ENCODE results near the gene CCDC201. TPM values are rescaled to one million over a fixed set of nuclear protein-coding genes. Genes with fewer than 3 reads are reported as not detected.
"Not testable (repeated sequence)": the region's sequence is repeated elsewhere in the genome, so short reads cannot be mapped to it uniquely, and the experiment has no call there.

The CCDC201 gene
- total and polyA plus RNA-seq, 8 donors, result 0.04 TPM; not detected in 7

- H3K27ac ChIP-seq, result no peak overlapping the region
- H3K36me3 ChIP-seq, result no peaks in the 10 kb centered on the region
- H3K4me1 ChIP-seq, result no peaks in the 10 kb centered on the region
- peak; percentile 29 for ATAC-seq
- no peaks in the 10 kb centered on the region for H3K27me3 ChIP-seq
- no peak for DNase-seq
- intact Hi-C loops (cut with DNase I), result no loop called here
- no peaks in the 10 kb centered on the region for H3K9me3 ChIP-seq
- H3K4me3 ChIP-seq, result no peak overlapping the region
- TF ChIP-seq CTCF (IDR thresholded peaks at IDR 0.05), result no peak
Observed at GRCh38 chr7:45872116-45873034, 507 bp downstream of the CCDC201 start.

- H3K9me3 ChIP-seq, result no peaks in the 10 kb centered on the region
- no peak overlapping the region for H3K27ac ChIP-seq
- intact Hi-C loops (cut with DNase I), result no loop called here
- H3K36me3 ChIP-seq, result no peaks in the 10 kb centered on the region
- no peak overlapping the region for H3K4me3 ChIP-seq
- no peaks in the 10 kb centered on the region for H3K27me3 ChIP-seq
- ATAC-seq, result no peak
- no peak for DNase-seq
- H3K4me1 ChIP-seq, result no peaks in the 10 kb centered on the region
- no peak for TF ChIP-seq CTCF (IDR thresholded peaks at IDR 0.05)
Observed at GRCh38 chr7:45869426-45869825, 3.5 kb downstream of the CCDC201 start.

GRCh38 chr7:45867471-45867870 is 5.4 kb downstream of the CCDC201 start:
- no peak overlapping the region for H3K27ac ChIP-seq
- H3K9me3 ChIP-seq, result no peaks in the 10 kb centered on the region
- H3K4me1 ChIP-seq, result no peaks in the 10 kb centered on the region
- no peak for TF ChIP-seq CTCF (IDR thresholded peaks at IDR 0.05)
- H3K36me3 ChIP-seq, result no peaks in the 10 kb centered on the region
- H3K27me3 ChIP-seq, result no peaks in the 10 kb centered on the region
- intact Hi-C loops (cut with DNase I), result no loop called here
- ATAC-seq, result no peak
- H3K4me3 ChIP-seq, result no peak overlapping the region
- no peak for DNase-seq

- no peak for ATAC-seq
- intact Hi-C loops (cut with DNase I), result no loop called here
- no peak for TF ChIP-seq CTCF (IDR thresholded peaks at IDR 0.05)
- Histone ChIP-seq H3K4me3 (no peak overlapping the region), H3K27me3 (no peaks in the 10 kb centered on the region), H3K27ac (no peak overlapping the region), H3K4me1 (no peaks in the 10 kb centered on the region), H3K9me3 (no peaks in the 10 kb centered on the region), H3K36me3 (no peaks in the 10 kb centered on the region)
- DNase-seq, result no peak
Observed at GRCh38 chr7:45865594-45866410, 7.1 kb downstream of the CCDC201 start.

- H3K4me3 ChIP-seq, result no peak overlapping the region
- H3K36me3 ChIP-seq, result no peaks in the 10 kb centered on the region
- H3K9me3 ChIP-seq, result no peaks in the 10 kb centered on the region
- intact Hi-C loops (cut with DNase I), result no loop called here
- H3K4me1 ChIP-seq, result no peaks in the 10 kb centered on the region
- DNase-seq (no peak), ATAC-seq (no peak)
- H3K27ac ChIP-seq, result no peak overlapping the region
- no peak for TF ChIP-seq CTCF (IDR thresholded peaks at IDR 0.05)
- no peaks in the 10 kb centered on the region for H3K27me3 ChIP-seq
Observed at GRCh38 chr7:45863715-45864114, 9.2 kb downstream of the CCDC201 start.

- H3K27me3 ChIP-seq; intact Hi-C loops (cut with DNase I); H3K36me3 ChIP-seq; H3K4me1 ChIP-seq; ATAC-seq; H3K27ac ChIP-seq; DNase-seq; H3K4me3 ChIP-seq; H3K9me3 ChIP-seq: not testable (repeated sequence)
Observed at GRCh38 chr7:45856888-45857287, 16.0 kb downstream of the CCDC201 start.

- H3K27me3 ChIP-seq; H3K4me3 ChIP-seq; H3K4me1 ChIP-seq; H3K27ac ChIP-seq; DNase-seq; intact Hi-C loops (cut with DNase I); H3K36me3 ChIP-seq; H3K9me3 ChIP-seq; ATAC-seq: not testable (repeated sequence)
Observed at GRCh38 chr7:45855680-45856079, 17.2 kb downstream of the CCDC201 start.

GRCh38 chr7:45853491-45853890 is 19.4 kb downstream of the CCDC201 start:
- H3K27ac ChIP-seq; H3K27me3 ChIP-seq; ATAC-seq; DNase-seq; intact Hi-C loops (cut with DNase I); H3K36me3 ChIP-seq; H3K4me1 ChIP-seq; H3K9me3 ChIP-seq; H3K4me3 ChIP-seq: not testable (repeated sequence)

Measured in left lung (tissue), 10 donors.